ENCODE measurements around the gene WDR89.
"Not testable (repeated sequence)": the region's sequence is repeated elsewhere in the genome, so short reads cannot be mapped to it uniquely, and the experiment has no call there.

WDR89 gene, protein sequence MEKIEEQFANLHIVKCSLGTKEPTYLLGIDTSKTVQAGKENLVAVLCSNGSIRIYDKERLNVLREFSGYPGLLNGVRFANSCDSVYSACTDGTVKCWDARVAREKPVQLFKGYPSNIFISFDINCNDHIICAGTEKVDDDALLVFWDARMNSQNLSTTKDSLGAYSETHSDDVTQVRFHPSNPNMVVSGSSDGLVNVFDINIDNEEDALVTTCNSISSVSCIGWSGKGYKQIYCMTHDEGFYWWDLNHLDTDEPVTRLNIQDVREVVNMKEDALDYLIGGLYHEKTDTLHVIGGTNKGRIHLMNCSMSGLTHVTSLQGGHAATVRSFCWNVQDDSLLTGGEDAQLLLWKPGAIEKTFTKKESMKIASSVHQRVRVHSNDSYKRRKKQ

GRCh38 chr14:63641473-63642228, at the start of gene WDR89:
TSS of gene WDR89 (minus strand) at chr14:63641871. CDS start at chr14:63599942, 41,929 bp downstream.
- DNase-seq: peak; percentile 99 to 100

GRCh38 chr14:63689132-63689531, 47.5 kb upstream of the WDR89 start:
- DNase-seq: no peak

GRCh38 chr14:63686926-63687325, 45.3 kb upstream of the WDR89 start:
- no peak for DNase-seq

DNA sequence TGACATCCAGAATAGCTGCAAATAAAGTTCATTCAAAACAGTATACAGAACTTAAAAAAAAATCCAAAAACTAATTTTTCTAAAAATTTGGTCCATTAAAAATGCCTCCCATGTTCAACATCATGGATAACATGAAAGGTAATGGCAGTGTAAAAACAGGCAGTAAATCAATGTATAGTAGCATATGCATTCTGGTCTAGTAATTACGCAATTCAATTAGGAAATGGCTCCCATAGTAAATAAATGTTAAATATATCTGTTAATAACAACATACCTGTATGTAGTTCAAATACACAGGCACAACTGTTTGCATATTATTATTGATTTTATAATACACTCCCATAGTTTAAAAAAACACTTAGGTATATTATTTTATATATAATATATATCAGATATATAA, 43.7 kb upstream of the WDR89 start:
- DNase-seq: no peak

- DNase-seq: no peak
Measured at GRCh38 chr14:63682727-63683593, 41.3 kb upstream of the WDR89 start.

- DNase-seq: no peak
Measured at GRCh38 chr14:63678536-63678935, 36.9 kb upstream of the WDR89 start.

DNA sequence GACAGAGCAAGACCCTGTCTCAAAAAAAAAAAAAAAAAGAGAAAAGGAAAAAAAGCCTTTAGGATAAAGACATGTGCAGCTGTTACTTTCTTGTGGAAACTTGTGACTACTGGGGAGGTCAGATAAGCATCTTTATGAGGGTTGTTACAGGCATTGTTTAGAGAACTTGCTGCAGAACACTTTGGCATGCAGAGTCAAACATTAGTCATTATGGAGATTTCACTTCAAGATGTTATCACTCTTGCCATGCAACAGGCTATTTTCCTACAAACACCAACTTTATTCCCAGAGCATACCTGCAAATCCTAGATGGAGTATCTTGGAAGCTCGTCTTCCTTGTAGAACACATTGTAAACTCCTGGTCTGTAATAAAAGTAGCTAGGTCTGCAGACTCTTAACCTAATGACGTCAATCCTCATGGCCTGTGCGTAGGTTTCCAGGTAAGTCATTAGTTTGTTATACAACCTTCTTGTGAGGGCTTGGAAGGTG, 36.3 kb upstream of the WDR89 start:
- DNase-seq: no peak

DNA sequence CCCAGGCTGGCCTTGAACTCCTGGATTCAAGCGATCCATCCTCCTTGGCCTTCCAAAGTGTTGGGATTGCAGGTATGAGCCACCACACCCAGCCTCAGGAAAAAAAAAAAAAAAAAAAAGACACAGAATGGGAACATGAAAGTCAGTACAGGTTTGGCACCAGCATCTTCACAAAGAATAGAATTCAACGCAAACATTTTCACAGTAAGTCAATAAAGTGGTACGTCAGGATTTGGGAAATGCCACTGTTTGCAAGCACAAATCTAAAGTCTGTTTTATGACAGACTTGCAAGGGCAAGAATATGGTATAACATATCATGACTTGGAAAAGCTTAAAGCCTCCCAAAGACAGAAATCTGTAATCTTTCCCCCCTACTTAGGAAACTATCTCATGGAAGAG, 34.9 kb upstream of the WDR89 start:
- no peak for DNase-seq

GRCh38 chr14:63673886-63674497, 32.3 kb upstream of the WDR89 start:
- no peak for DNase-seq

GRCh38 chr14:63673255-63673654, 31.6 kb upstream of the WDR89 start:
- no peak for DNase-seq

DNA sequence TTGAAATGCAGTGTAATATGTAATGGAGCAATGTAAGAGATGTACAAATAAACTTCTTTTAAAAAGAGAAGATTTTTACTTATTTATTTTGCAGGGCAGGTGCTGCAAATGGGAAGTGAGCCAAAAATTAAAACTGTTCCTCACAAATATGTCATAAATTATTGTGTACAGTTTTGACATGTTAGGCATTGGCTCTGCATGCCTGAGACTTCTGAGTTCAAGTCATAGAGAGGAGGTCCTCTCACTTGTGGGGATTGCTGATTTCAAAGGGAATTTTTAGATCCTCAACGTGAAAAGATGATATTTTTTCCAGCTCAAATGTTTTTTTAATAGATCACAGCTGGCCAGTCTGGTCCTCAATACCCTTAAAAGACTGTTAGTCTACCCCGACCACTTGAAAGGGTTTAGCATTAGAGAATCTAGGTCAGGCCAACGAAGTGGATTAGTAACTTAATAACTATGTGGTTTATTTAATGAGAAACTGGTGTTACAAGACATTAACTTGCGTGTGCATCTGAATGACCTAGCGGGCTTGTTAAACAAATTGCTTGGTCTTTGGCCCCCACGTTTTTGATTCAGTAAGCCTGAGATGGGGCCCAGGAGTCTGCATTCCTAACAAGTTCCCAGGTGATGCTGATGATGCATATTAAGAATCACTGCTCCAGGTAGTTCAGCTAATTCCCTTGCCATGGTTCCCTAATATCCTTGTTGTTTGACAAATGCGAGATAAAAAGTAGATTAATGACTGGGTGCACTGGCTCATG, 30.9 kb upstream of the WDR89 start:
- DNase-seq: peak in 1 of 2 experiments; percentile 20

GRCh38 chr14:63671987-63672386, 30.3 kb upstream of the WDR89 start:
- DNase-seq: peak in 1 of 2 experiments; percentile 20

DNA sequence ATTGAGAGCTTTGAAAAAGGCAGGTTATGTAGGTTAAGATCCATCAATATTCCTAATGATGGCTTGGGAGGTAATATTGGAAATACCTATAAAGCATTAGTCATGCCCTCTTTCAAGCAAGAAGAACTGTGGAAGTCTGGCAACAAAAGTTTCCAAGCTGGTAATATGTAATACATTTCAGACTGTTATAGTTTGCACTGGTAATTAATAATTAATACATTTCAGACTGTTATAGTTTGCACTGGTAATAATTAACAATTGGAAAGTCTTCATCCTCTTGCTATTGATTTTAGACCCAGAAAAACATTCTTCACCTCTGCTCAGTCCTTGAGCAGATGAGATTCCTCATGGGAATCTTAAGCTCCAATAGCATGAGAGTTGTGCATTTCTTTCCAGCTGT, 29.0 kb upstream of the WDR89 start:
- no peak for DNase-seq

- no peak for DNase-seq
Measured at GRCh38 chr14:63666335-63666734, 24.7 kb upstream of the WDR89 start.

- DNase-seq: no peak
Measured at GRCh38 chr14:63663428-63664341, 22.0 kb upstream of the WDR89 start.

- no peak for DNase-seq
Measured at GRCh38 chr14:63662776-63663175, 21.1 kb upstream of the WDR89 start.

DNA sequence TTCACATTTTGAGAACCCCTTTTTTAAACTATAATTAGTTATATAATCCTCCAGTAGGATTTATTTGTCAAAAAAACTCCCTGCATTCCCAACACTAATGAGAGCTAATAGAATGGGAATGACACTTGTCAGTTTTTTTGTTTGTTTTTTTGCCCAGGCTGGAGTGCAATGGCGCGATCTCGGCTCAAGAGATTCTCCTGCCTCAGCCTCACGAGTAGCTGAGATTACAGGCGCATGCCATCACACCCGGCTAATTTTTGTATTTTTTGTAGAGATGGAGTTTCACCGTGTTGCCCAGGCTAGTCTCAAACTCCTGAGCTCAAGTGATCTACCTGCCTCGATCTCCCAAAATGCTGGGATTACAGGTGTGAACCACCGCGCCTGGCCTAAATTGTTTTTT, 20.2 kb upstream of the WDR89 start:
- not testable (repeated sequence) for DNase-seq

- peak in 1 of 2 experiments; percentile 10 for DNase-seq
Measured at GRCh38 chr14:63659726-63660125, 18.1 kb upstream of the WDR89 start.

GRCh38 chr14:63656194-63656593, 14.5 kb upstream of the WDR89 start:
- no peak for DNase-seq

- no peak for DNase-seq
Measured at GRCh38 chr14:63654936-63655335, 13.3 kb upstream of the WDR89 start.

- DNase-seq: no peak
Measured at GRCh38 chr14:63654346-63654745, 12.7 kb upstream of the WDR89 start.
